Endothelial cell (in vitro differentiated cells): ENCODE measurements around the gene LRRC31. TPM values are rescaled to one million over a fixed set of nuclear protein-coding genes. Genes with fewer than 3 reads are reported as not detected.

ENCODE experiments used
- DNase-seq: peaks from one replicate; pipeline ENCODE4 v3.0.0; 2021; ENCODE audit warnings: low spot score
- H3K27ac Mint-ChIP-seq: one replicate; pipeline ENCODE4 v1.8.0; 2021; ENCODE audit warnings: mixed read lengths, inconsistent platforms; ENCODE audit not compliant: unreplicated experiment
- H3K27me3 Mint-ChIP-seq: one replicate; pipeline ENCODE4 v1.8.0; 2021; ENCODE audit warnings: mild to moderate bottlenecking, moderate library complexity, mixed read lengths, inconsistent platforms; ENCODE audit not compliant: unreplicated experiment
- H3K36me3 Mint-ChIP-seq: one replicate; pipeline ENCODE4 v1.8.0; 2021; ENCODE audit warnings: mild to moderate bottlenecking, low read depth, mixed read lengths, inconsistent platforms; ENCODE audit not compliant: unreplicated experiment
- H3K4me1 Mint-ChIP-seq: one replicate; pipeline ENCODE4 v1.8.0; 2021; ENCODE audit warnings: mild to moderate bottlenecking, mixed read lengths, inconsistent platforms; ENCODE audit not compliant: unreplicated experiment
- H3K4me3 Mint-ChIP-seq: one replicate; pipeline ENCODE4 v1.8.0; 2021; ENCODE audit warnings: mild to moderate bottlenecking, mixed read lengths, inconsistent platforms; ENCODE audit not compliant: unreplicated experiment
- H3K9me3 Mint-ChIP-seq: one replicate; pipeline ENCODE4 v1.8.0; 2021; ENCODE audit warnings: mixed read lengths, inconsistent platforms; ENCODE audit not compliant: unreplicated experiment
- total RNA-seq: library from RNA; stranded (reverse); fragmentation: NEBNext Ultra II Directional; extraction: Animal tissue kit (Norgen Biotek cat#: 25700); gene quantifications from one replicate; pipeline ENCODE4 v1.2.1, GENCODE V29; 2021; ENCODE audit not compliant: unreplicated experiment
- TF ChIP-seq, protein P1 (sequence below): fragments of 200-600 bp; sonication (generic); IDR thresholded peaks from one replicate; pipeline ENCODE4 v1.5.0; 2021; ENCODE audit warnings: antibody characterized with exemption; ENCODE audit not compliant: unreplicated experiment

The LRRC31 gene
- total RNA-seq, 1 donor from 2014 or later: 0.23 TPM

GRCh38 chr3:169879013-169879557, 9.3 kb upstream of the LRRC31 start:
- H3K27me3 Mint-ChIP-seq: no peaks in the 10 kb centered on the region
- H3K36me3 Mint-ChIP-seq: peaks cover 5% of the 10 kb centered on the region
- no peaks in the 10 kb centered on the region for H3K9me3 Mint-ChIP-seq
- H3K4me1 Mint-ChIP-seq: no peaks in the 10 kb centered on the region
- TF ChIP-seq, protein P1, sequence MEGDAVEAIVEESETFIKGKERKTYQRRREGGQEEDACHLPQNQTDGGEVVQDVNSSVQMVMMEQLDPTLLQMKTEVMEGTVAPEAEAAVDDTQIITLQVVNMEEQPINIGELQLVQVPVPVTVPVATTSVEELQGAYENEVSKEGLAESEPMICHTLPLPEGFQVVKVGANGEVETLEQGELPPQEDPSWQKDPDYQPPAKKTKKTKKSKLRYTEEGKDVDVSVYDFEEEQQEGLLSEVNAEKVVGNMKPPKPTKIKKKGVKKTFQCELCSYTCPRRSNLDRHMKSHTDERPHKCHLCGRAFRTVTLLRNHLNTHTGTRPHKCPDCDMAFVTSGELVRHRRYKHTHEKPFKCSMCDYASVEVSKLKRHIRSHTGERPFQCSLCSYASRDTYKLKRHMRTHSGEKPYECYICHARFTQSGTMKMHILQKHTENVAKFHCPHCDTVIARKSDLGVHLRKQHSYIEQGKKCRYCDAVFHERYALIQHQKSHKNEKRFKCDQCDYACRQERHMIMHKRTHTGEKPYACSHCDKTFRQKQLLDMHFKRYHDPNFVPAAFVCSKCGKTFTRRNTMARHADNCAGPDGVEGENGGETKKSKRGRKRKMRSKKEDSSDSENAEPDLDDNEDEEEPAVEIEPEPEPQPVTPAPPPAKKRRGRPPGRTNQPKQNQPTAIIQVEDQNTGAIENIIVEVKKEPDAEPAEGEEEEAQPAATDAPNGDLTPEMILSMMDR: no peak
- DNase-seq: no peak
- H3K4me3 Mint-ChIP-seq: no peak overlapping the region
- H3K27ac Mint-ChIP-seq: no peak overlapping the region

- Mint-ChIP-seq H3K4me3 (no peak overlapping the region), H3K4me1 (peaks cover 18% of the 10 kb centered on the region), H3K27me3 (peaks cover 2% of the 10 kb centered on the region), H3K36me3 (peaks cover 5% of the 10 kb centered on the region), H3K9me3 (no peaks in the 10 kb centered on the region), H3K27ac (peak overlapping the region; percentile 45)
- no peak for DNase-seq
- TF ChIP-seq, protein P1: no peak
Observed at GRCh38 chr3:169871129-169871886, 1.6 kb upstream of the LRRC31 start.

GRCh38 chr3:169868369-169868768, 1.4 kb downstream of the LRRC31 start:
- no peaks in the 10 kb centered on the region for H3K9me3 Mint-ChIP-seq
- peaks cover 6% of the 10 kb centered on the region for H3K27me3 Mint-ChIP-seq
- DNase-seq: no peak
- peaks cover 22% of the 10 kb centered on the region for H3K4me1 Mint-ChIP-seq
- no peak overlapping the region for H3K4me3 Mint-ChIP-seq
- H3K27ac Mint-ChIP-seq: no peak overlapping the region
- TF ChIP-seq, protein P1: no peak
- no peaks in the 10 kb centered on the region for H3K36me3 Mint-ChIP-seq

DNA sequence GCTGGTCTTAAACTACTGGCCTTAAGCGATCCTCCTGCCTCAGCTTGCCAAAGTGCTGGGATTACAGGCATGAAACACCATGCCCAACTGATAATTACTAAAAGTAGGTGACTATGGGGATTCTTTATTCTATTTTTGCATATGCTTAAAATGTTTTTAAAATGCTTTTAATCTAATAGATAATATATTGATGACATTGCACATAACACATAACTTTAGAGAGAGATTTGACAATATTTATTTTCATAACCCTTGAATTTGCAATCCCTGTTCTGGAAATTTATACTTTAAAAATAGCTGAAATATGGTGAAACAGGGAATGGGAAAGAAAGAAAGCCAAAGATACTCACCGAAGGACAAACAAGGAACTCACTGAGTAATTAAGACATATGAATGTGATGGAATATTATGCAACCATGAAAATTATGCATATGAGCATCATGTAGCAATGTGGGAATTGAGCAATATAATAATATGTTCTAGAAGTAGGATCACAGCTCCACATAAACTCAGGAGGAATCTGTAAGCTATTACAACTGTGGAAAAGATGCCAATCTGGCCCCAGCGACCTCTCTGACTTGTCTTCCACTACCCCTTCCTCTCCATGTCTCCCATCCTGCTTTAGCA, 2.0 kb downstream of the LRRC31 start:
- no peaks in the 10 kb centered on the region for H3K36me3 Mint-ChIP-seq
- no peak overlapping the region for H3K27ac Mint-ChIP-seq
- no peak overlapping the region for H3K4me3 Mint-ChIP-seq
- peaks cover 22% of the 10 kb centered on the region for H3K4me1 Mint-ChIP-seq
- TF ChIP-seq, protein P1: no peak
- no peaks in the 10 kb centered on the region for H3K9me3 Mint-ChIP-seq
- H3K27me3 Mint-ChIP-seq: peaks cover 6% of the 10 kb centered on the region
- no peak for DNase-seq
